PC-3 (cell line): ENCODE results near the gene FNDC10. TPM values are rescaled to one million over a fixed set of nuclear protein-coding genes. Genes with fewer than 3 reads are reported as not detected.
A peak's percentile ranks its signal among the peaks of the same experiment; 100 is the strongest.

ENCODE experiments used
- ATAC-seq: fragments of 200-7000 bp; cut with Tn5 transposase; 2 replicates; pipeline ENCODE4 v1.9.1; 2020; ENCODE audit warnings: mild to moderate bottlenecking, moderate library complexity
- BruUV-seq: library from RNA; stranded (reverse); fragments of 400-500 nt; replicated peaks from 2 replicates; lab custom pipeline; 2021; lab: Mats Ljungman, UMichigan
- CTCF ChIA-PET: fragments of 300-600 bp; sonication (Branson Sonifier 250); formaldehyde crosslinking; loops from one replicate; lab custom pipeline; 2022; ENCODE audit warnings: antibody characterized with exemption; lab: Charles Lee
- POLR2A ChIA-PET: fragments of 300-600 bp; sonication (Branson Sonifier 250); formaldehyde crosslinking; loops from one replicate; lab custom pipeline; 2022; ENCODE audit warnings: antibody characterized with exemption; ENCODE audit not compliant: unreplicated experiment; lab: Charles Lee
- DNase-seq: peaks from one replicate; pipeline ENCODE4 v3.0.0-alpha.2; 2015
- H2AFZ ChIP-seq: fragments of 300-600 bp; sonication (generic); 2 replicates; pipeline ENCODE4 v1.6.0; 2016; ENCODE audit warnings: antibody characterized with exemption, low read length
- H3F3A ChIP-seq: fragments of 300-600 bp; sonication (generic); one replicate; pipeline ENCODE4 v1.6.0; 2017; ENCODE audit warnings: antibody characterized with exemption, low read length, control low read depth, mild to moderate bottlenecking; ENCODE audit not compliant: unreplicated experiment
- H3K27ac ChIP-seq: fragments of 300-600 bp; sonication (generic); 2 replicates; pipeline ENCODE4 v1.5.1; 2016; ENCODE audit warnings: mild to moderate bottlenecking, low read length
- H3K27me3 ChIP-seq: fragments of 300-600 bp; sonication (generic); 2 replicates; pipeline ENCODE4 v1.6.1; 2016; ENCODE audit warnings: low read length, mixed read lengths
- H3K36me3 ChIP-seq: fragments of 300-600 bp; sonication (generic); 2 replicates; pipeline ENCODE4 v1.6.1; 2016; ENCODE audit warnings: low read depth, mixed run types, low read length, mixed read lengths
- H3K4me1 ChIP-seq: fragments of 300-600 bp; sonication (generic); 2 replicates; pipeline ENCODE4 v1.5.1; 2016; ENCODE audit warnings: low read length; ENCODE audit not compliant: insufficient read depth
- H3K4me2 ChIP-seq: fragments of 300-600 bp; sonication (generic); 2 replicates; pipeline ENCODE4 v1.6.0; 2016; ENCODE audit warnings: low read length
- H3K4me3 ChIP-seq: fragments of 300-600 bp; sonication (generic); 2 replicates; pipeline ENCODE4 v1.5.1; 2016; ENCODE audit warnings: mild to moderate bottlenecking, low read length, mixed read lengths
- H3K79me2 ChIP-seq: fragments of 300-600 bp; sonication (generic); 2 replicates; pipeline ENCODE4 v1.6.1; 2017; ENCODE audit warnings: low read length, mixed read lengths
- H3K9ac ChIP-seq: fragments of 300-600 bp; sonication (generic); 2 replicates; pipeline ENCODE4 v1.6.0; 2016; ENCODE audit warnings: mild to moderate bottlenecking, low read length
- H3K9me2 ChIP-seq: fragments of 300-600 bp; sonication (generic); replicated peaks from 2 replicates; pipeline ENCODE4 v1.6.1; 2016; ENCODE audit warnings: mixed run types, low read length, mixed read lengths
- H3K9me3 ChIP-seq: fragments of 300-600 bp; sonication (generic); 2 replicates; pipeline ENCODE4 v1.6.1; 2016; ENCODE audit warnings: low read length, mixed read lengths
- H4K20me1 ChIP-seq: fragments of 300-600 bp; sonication (generic); 2 replicates; pipeline ENCODE4 v1.6.1; 2016; ENCODE audit warnings: low read length, mixed read lengths
- CTCF ChIP-seq: fragments of 300-600 bp; sonication (generic); conservative IDR thresholded peaks from 2 replicates; pipeline ENCODE4 v1.5.1; 2017; ENCODE audit warnings: antibody characterized with exemption, low read depth, mild to moderate bottlenecking, low read length
- EZH2 ChIP-seq: fragments of 300-600 bp; sonication (generic); IDR thresholded peaks from one replicate; pipeline ENCODE4 v1.6.1; 2017; ENCODE audit warnings: antibody characterized with exemption, mild to moderate bottlenecking, low read length; ENCODE audit not compliant: unreplicated experiment
- EZH2phosphoT487 ChIP-seq: fragments of 300-600 bp; sonication (generic); IDR thresholded peaks from 2 replicates; pipeline ENCODE4 v1.6.1; 2018; ENCODE audit warnings: mild to moderate bottlenecking, antibody characterized with exemption, low read length, borderline replicate concordance
- intact Hi-C: fragments of 100-400 bp; cut with micrococcal nuclease; formaldehyde crosslinking; loops from 2 replicates; pipeline ENCODE4 v1.9.0; 2023
- total RNA-seq: library from RNA; depleted of rRNA; stranded (reverse); fragments of >200 nt; gene quantifications from 2 replicates; pipeline ENCODE4 v1.2.3, GENCODE V29; 2014

The FNDC10 gene
- total RNA-seq, 1 experiment from 2014 or later = 8.8 TPM

DNA sequence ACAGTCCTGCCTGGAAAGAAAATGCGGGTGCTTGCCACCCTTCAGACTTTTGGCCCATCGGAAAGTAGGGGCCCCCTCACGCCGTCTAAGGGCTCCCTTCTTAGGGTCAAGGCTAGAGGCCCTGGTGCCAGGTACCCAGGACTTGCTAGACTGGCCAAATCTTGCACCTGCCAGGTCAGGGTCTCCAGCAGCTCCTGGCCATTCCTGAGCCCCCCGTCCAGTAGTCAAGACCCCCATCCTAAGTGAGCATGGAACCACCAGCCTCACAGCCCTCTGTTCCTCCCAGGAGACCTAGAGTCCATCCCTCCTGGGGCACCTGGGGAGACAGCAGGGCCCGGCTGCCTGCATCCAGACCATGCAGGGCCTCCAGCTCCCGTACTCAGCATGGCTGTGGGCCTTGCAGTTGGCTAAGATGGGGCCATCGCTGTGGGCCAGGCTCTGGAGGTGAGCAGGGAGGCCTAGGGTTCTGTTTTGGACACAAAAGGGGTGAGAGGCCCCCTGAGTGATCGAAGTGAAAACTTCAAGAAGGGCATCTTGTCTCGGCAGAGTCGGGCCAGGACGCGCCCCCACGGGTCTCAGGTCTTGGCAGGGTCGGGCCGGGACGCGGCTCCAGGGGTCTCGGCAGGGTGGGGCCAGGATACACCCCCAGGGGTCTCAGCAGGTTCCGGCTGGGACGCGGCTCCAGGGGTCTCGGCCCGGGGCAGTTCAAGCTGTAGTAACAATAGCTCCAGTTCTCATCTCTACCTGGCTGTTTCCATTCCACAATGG, 5.9 kb downstream of the FNDC10 start:
- TF ChIP-seq CTCF = no peak
- no peak for TF ChIP-seq EZH2
- TF ChIP-seq EZH2phosphoT487 = no peak
- Histone ChIP-seq H2AFZ (no peak overlapping the region), H3K27me3 (no peaks in the 10 kb centered on the region), H4K20me1 (no peaks in the 10 kb centered on the region), H3K9me3 (no peaks in the 10 kb centered on the region), H3K79me2 (no peaks in the 10 kb centered on the region), H3K4me2 (no peak overlapping the region), H3K27ac (no peak overlapping the region), H3K9me2 (no peaks in the 10 kb centered on the region), H3K9ac (no peak overlapping the region), H3K36me3 (no peaks in the 10 kb centered on the region), H3F3A (no peaks in the 10 kb centered on the region), H3K4me1 (peaks cover 9% of the 10 kb centered on the region), H3K4me3 (no peak overlapping the region)
- CTCF ChIA-PET = no interaction called here
- ATAC-seq = no peak
- POLR2A ChIA-PET = no interaction called here
- no TSS peak for BruUV-seq
- no peak for DNase-seq
- intact Hi-C loops = no loop called here

DNA sequence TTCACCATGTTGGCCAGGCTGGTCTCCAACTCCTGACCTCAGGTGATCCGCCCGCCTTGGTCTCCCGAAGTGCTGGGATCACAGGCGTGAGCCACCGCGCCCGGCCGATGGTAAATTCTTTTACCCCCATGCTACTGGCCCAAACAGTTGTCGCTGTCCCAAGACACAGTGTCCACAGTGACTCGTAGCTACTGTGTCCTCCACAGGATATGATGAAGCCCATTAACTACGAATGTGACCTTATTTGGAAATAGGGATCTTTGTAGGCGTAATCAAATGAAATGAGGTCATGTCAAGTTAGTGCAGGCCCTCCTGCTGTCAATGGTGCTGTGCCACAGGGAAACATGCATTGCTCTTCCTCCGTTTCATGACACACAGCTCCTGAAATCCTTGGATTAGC, 8.5 kb downstream of the FNDC10 start:
- Histone ChIP-seq H3F3A (no peaks in the 10 kb centered on the region), H3K9me2 (no peaks in the 10 kb centered on the region), H3K27me3 (no peaks in the 10 kb centered on the region), H3K4me3 (no peak overlapping the region), H2AFZ (no peak overlapping the region), H4K20me1 (no peaks in the 10 kb centered on the region), H3K4me2 (no peak overlapping the region), H3K27ac (no peak overlapping the region), H3K79me2 (no peaks in the 10 kb centered on the region), H3K36me3 (no peaks in the 10 kb centered on the region), H3K4me1 (0 out of 2 replicates have a peak, but pooled peaks cover 3% of the 10 kb centered on the region), H3K9ac (no peak overlapping the region), H3K9me3 (no peaks in the 10 kb centered on the region)
- ChIA-PET POLR2A (no interaction called here), CTCF (no interaction called here)
- intact Hi-C loops = no loop called here
- ATAC-seq (peak; percentile 59), DNase-seq (peak; percentile 42)
- TF ChIP-seq EZH2phosphoT487 = no peak
- no peak for TF ChIP-seq CTCF
- TF ChIP-seq EZH2 = no peak
- no TSS peak for BruUV-seq

- no TSS peak for BruUV-seq
- Histone ChIP-seq H3K4me1 (peaks cover 5% of the 10 kb centered on the region; the same call in 1 of the 2 replicates), H3K27ac (no peak overlapping the region), H3K36me3 (no peaks in the 10 kb centered on the region), H3F3A (no peaks in the 10 kb centered on the region), H3K9me2 (no peaks in the 10 kb centered on the region), H3K79me2 (no peaks in the 10 kb centered on the region), H4K20me1 (no peaks in the 10 kb centered on the region), H3K9ac (no peak overlapping the region), H3K4me2 (no peak overlapping the region), H3K9me3 (no peaks in the 10 kb centered on the region), H3K4me3 (no peak overlapping the region), H3K27me3 (peaks cover 4% of the 10 kb centered on the region; the same call in 1 of the 2 replicates), H2AFZ (no peak overlapping the region)
- TF ChIP-seq EZH2 (no peak), CTCF (no peak), EZH2phosphoT487 (no peak)
- ChIA-PET POLR2A (no interaction called here), CTCF (no interaction called here)
- no peak for ATAC-seq
- no peak for DNase-seq
- intact Hi-C loops = no loop called here
These were observed 16.5 kb downstream of the FNDC10 start for GRCh38 chr1:1583347-1584010.
